H9 (cell line): ENCODE data around the gene ARHGAP15. TPM values are rescaled to one million over a fixed set of nuclear protein-coding genes. Genes with fewer than 3 reads are reported as not detected.

Source experiments
- DNase-seq: peaks from one replicate; pipeline ENCODE4 v3.0.0-alpha.2; 2017
- H2AFZ ChIP-seq: one replicate; pipeline ENCODE4 v1.6.1; 2013; ENCODE audit warnings: mild to moderate bottlenecking, low read length, control low read depth, moderate library complexity
- H2AK5ac ChIP-seq: 2 replicates; pipeline ENCODE4 v1.6.1; 2013; ENCODE audit warnings: low read length, control low read depth, mixed read lengths; ENCODE audit not compliant: insufficient read length
- H2BK120ac ChIP-seq: one replicate; pipeline ENCODE4 v1.6.1; 2013; ENCODE audit warnings: low read depth, mild to moderate bottlenecking, low read length, control low read depth, inconsistent platforms; ENCODE audit not compliant: poor library complexity, severe bottlenecking
- H2BK12ac ChIP-seq: 2 replicates; pipeline ENCODE4 v1.6.1; 2013; ENCODE audit warnings: low read length, control low read depth, mixed read lengths, low read depth; ENCODE audit not compliant: insufficient read length
- H2BK15ac ChIP-seq: 2 replicates; pipeline ENCODE4 v1.6.1; 2013; ENCODE audit warnings: low read depth, low read length, control low read depth
- H2BK20ac ChIP-seq: one replicate; pipeline ENCODE4 v1.6.1; 2013; ENCODE audit warnings: low read depth, mild to moderate bottlenecking, low read length, control low read depth, inconsistent platforms; ENCODE audit not compliant: poor library complexity, severe bottlenecking
- H2BK5ac ChIP-seq: 2 replicates; pipeline ENCODE4 v1.6.1; 2013; ENCODE audit warnings: low read length, control low read depth, mixed read lengths; ENCODE audit not compliant: insufficient read length
- H3K14ac ChIP-seq: 2 replicates; pipeline ENCODE4 v1.6.1; 2013; ENCODE audit warnings: low read length, control low read depth; ENCODE audit not compliant: insufficient read depth
- H3K18ac ChIP-seq: 2 replicates; pipeline ENCODE4 v1.6.1; 2013; ENCODE audit warnings: low read depth, mild to moderate bottlenecking, mixed read lengths, low read length, control low read depth; ENCODE audit not compliant: insufficient read length
- H3K23ac ChIP-seq: 2 replicates; pipeline ENCODE4 v1.6.1; 2013; ENCODE audit warnings: low read length, control low read depth, mixed read lengths, low read depth; ENCODE audit not compliant: insufficient read length
- H3K23me2 ChIP-seq: 2 replicates; pipeline ENCODE4 v1.6.1; 2013; ENCODE audit warnings: low read depth, mild to moderate bottlenecking, mixed read lengths, low read length, control low read depth; ENCODE audit not compliant: insufficient read length, poor library complexity, severe bottlenecking
- H3K27ac ChIP-seq: 2 replicates; pipeline ENCODE4 v1.5.1; 2013; ENCODE audit warnings: low read length, control low read depth, mixed read lengths, low read depth; ENCODE audit not compliant: insufficient read length
- H3K27me3 ChIP-seq: 2 replicates; pipeline ENCODE4 v1.6.1; 2013; ENCODE audit warnings: low read length, control low read depth, inconsistent platforms; ENCODE audit not compliant: insufficient read depth
- H3K4ac ChIP-seq: 2 replicates; pipeline ENCODE4 v1.6.1; 2013; ENCODE audit warnings: low read depth, mild to moderate bottlenecking, control low read depth, inconsistent platforms, low read length, moderate library complexity
- H3K4me1 ChIP-seq: 2 replicates; pipeline ENCODE4 v1.6.1; 2013; ENCODE audit warnings: low read length, control low read depth, inconsistent platforms; ENCODE audit not compliant: insufficient read depth
- H3K4me2 ChIP-seq: 2 replicates; pipeline ENCODE4 v1.6.1; 2013; ENCODE audit warnings: low read length, control low read depth, mixed read lengths; ENCODE audit not compliant: insufficient read length, insufficient read depth
- H3K56ac ChIP-seq: 2 replicates; pipeline ENCODE4 v1.6.1; 2013; ENCODE audit warnings: low read depth, mild to moderate bottlenecking, mixed read lengths, low read length, control low read depth; ENCODE audit not compliant: insufficient read length
- H3K79me1 ChIP-seq: 2 replicates; pipeline ENCODE4 v1.6.1; 2013; ENCODE audit warnings: low read depth, mild to moderate bottlenecking, moderate library complexity, low read length, control low read depth, inconsistent platforms; ENCODE audit not compliant: insufficient read depth, poor library complexity, severe bottlenecking
- H3K79me2 ChIP-seq: 2 replicates; pipeline ENCODE4 v1.6.1; 2013; ENCODE audit warnings: low read length, control low read depth, inconsistent platforms; ENCODE audit not compliant: insufficient read depth
- H3K9ac ChIP-seq: 2 replicates; pipeline ENCODE4 v1.6.1; 2013; ENCODE audit warnings: low read length, control low read depth, mixed read lengths; ENCODE audit not compliant: insufficient read length; ENCODE audit errors: extremely low read depth
- H3K9me3 ChIP-seq: one replicate; pipeline ENCODE4 v1.6.1; 2013; ENCODE audit warnings: low read depth, low read length, inconsistent platforms; ENCODE audit not compliant: control insufficient read depth
- H3T11ph ChIP-seq: one replicate; pipeline ENCODE4 v1.6.1; 2013; ENCODE audit warnings: mild to moderate bottlenecking, low read length, control low read depth, inconsistent platforms
- H4K20me1 ChIP-seq: one replicate; pipeline ENCODE4 v1.6.1; 2013; ENCODE audit not compliant: control insufficient read depth, insufficient read length, insufficient read depth
- H4K5ac ChIP-seq: 2 replicates; pipeline ENCODE4 v1.6.1; 2013; ENCODE audit warnings: low read depth, mild to moderate bottlenecking, mixed read lengths, low read length, control low read depth; ENCODE audit not compliant: insufficient read length
- H4K8ac ChIP-seq: replicated peaks from 2 replicates; pipeline ENCODE4 v1.6.1; 2013; ENCODE audit warnings: low read length, control low read depth, mixed read lengths, low read depth; ENCODE audit not compliant: insufficient read length
- H4K91ac ChIP-seq: 2 replicates; pipeline ENCODE4 v1.6.1; 2013; ENCODE audit warnings: low read depth, mild to moderate bottlenecking, moderate library complexity, mixed read lengths, low read length, control low read depth; ENCODE audit not compliant: insufficient read length
- H3K27ac Mint-ChIP-seq, 3 experiments: 2 replicates in 2 of 3; 3 replicates in 1 of 3; pipeline ENCODE4 v1.8.0; 2020 to 2021; ENCODE audit warnings: mixed read lengths in 3 of 3, mild to moderate bottlenecking in 1 of 3, moderate library complexity in 1 of 3
- H3K27me3 Mint-ChIP-seq: 2 replicates; pipeline ENCODE4 v1.8.0; 2021; ENCODE audit warnings: low read depth, mild to moderate bottlenecking, moderate library complexity, mixed read lengths
- H3K36me3 Mint-ChIP-seq, 3 experiments: 2 replicates in 2 of 3; 3 replicates in 1 of 3; pipeline ENCODE4 v1.8.0; 2020 to 2021; ENCODE audit warnings: low read depth in 3 of 3, mixed read lengths in 3 of 3; ENCODE audit not compliant: insufficient read depth in 1 of 3
- H3K4me1 Mint-ChIP-seq, 2 experiments: 2 replicates each; pipeline ENCODE4 v1.8.0; 2020; ENCODE audit warnings: mixed read lengths in 2 of 2
- H3K4me3 Mint-ChIP-seq, 2 experiments: 2 replicates in 1 of 2; 3 replicates in 1 of 2; pipeline ENCODE4 v1.8.0; 2020 to 2021; ENCODE audit warnings: mild to moderate bottlenecking in 2 of 2, mixed read lengths in 2 of 2, moderate library complexity in 1 of 2
- H3K9me3 Mint-ChIP-seq, 2 experiments: 2 replicates in 1 of 2; 3 replicates in 1 of 2; pipeline ENCODE4 v1.8.0; 2020; ENCODE audit warnings: mild to moderate bottlenecking in 2 of 2, mixed read lengths in 2 of 2, moderate library complexity in 1 of 2
- CTCF ChIP-seq: fragments of 200-600 bp; sonication (generic); conservative IDR thresholded peaks from 3 replicates; pipeline ENCODE4 v1.8.0; 2021; ENCODE audit warnings: antibody characterized with exemption, mild to moderate bottlenecking
- WGBS: extraction: QIAGEN DNeasy Blood & Tissue Kit; methylation state at CpG from one replicate; pipeline ENCODE4 v1.1.7; 2013; ENCODE audit warnings: missing lambda C conversion rate, low lambda C conversion rate, mixed read lengths; ENCODE audit not compliant: insufficient read length; ENCODE audit errors: extremely low coverage; 5-methylcytosine and 5-hydroxymethylcytosine counted together
- total RNA-seq: library from RNA; stranded (reverse); gene quantifications from 2 replicates; pipeline ENCODE4 v1.2.1, GENCODE V29; 2021

ARHGAP15 gene
- total RNA-seq, 1 experiment from 2014 or later = not detected

GRCh38 chr2:143431316-143431715 is 302.1 kb downstream of the ARHGAP15 start:
- Histone ChIP-seq H4K91ac (no peak overlapping the region), H3K79me2 (no peaks in the 10 kb centered on the region), H2BK20ac (no peak overlapping the region), H3K23ac (no peak overlapping the region), H3K4me1 (no peaks in the 10 kb centered on the region), H2BK12ac (no peak overlapping the region), H3T11ph (no peak overlapping the region), H3K14ac (no peak overlapping the region), H3K27me3 (no peaks in the 10 kb centered on the region), H3K18ac (no peak overlapping the region), H3K56ac (no peak overlapping the region), H2BK5ac (no peak overlapping the region), H2BK15ac (no peak overlapping the region), H3K23me2 (no peaks in the 10 kb centered on the region), H3K9me3 (no peaks in the 10 kb centered on the region), H3K4ac (no peak overlapping the region), H4K20me1 (no peaks in the 10 kb centered on the region), H4K5ac (no peak overlapping the region), H3K79me1 (no peaks in the 10 kb centered on the region), H4K8ac (no peak overlapping the region), H3K9ac (no peak overlapping the region), H2BK120ac (no peak overlapping the region), H2AK5ac (no peak overlapping the region), H3K27ac (no peak overlapping the region), H2AFZ (no peak overlapping the region), H3K4me2 (no peak overlapping the region)
- Mint-ChIP-seq H3K9me3 (no peaks in the 10 kb centered on the region), H3K27ac (no peak overlapping the region), H3K27me3 (no peaks in the 10 kb centered on the region), H3K4me1 (no peaks in the 10 kb centered on the region), H3K36me3 (no peaks in the 10 kb centered on the region), H3K4me3 (no peak overlapping the region)
- WGBS = no CpG with 5 or more reads among the region's 2 CpGs
- no peak for TF ChIP-seq CTCF
- DNase-seq = no peak
